Fibroblast of villous mesenchyme (primary cell): Measurements from ENCODE around the gene EGFL7. TPM values are rescaled to one million over a fixed set of nuclear protein-coding genes. Genes with fewer than 3 reads are reported as not detected.
"Not testable (repeated sequence)": the region's sequence is repeated elsewhere in the genome, so short reads cannot be mapped to it uniquely, and the experiment has no call there.

Source experiments
- DNase-seq: peaks from one replicate; pipeline ENCODE4 v3.0.0-alpha.2; 2010; ENCODE audit warnings: low read depth
- H3K4me3 ChIP-seq: 2 replicates; pipeline ENCODE4 v1.5.1; 2011; ENCODE audit warnings: low read depth, mild to moderate bottlenecking, low read length
- CTCF ChIP-seq: IDR thresholded peaks from 2 replicates; pipeline ENCODE4 v1.5.1; 2012; ENCODE audit warnings: low read depth, mild to moderate bottlenecking, low read length; ENCODE audit not compliant: insufficient read depth
- total RNA-seq: library from RNA; depleted of rRNA; stranded (reverse); fragments of >200 nt; gene quantifications from 2 replicates; pipeline ENCODE4 v1.2.3, GENCODE V29; 2012

The EGFL7 gene
- total RNA-seq, 1 donor: 9.9 TPM

GRCh38 chr9:136707011-136707410, 44.3 kb downstream of the EGFL7 start:
- DNase-seq: no peak
- H3K4me3 ChIP-seq: no peak overlapping the region
- TF ChIP-seq CTCF: no peak

- DNase-seq: no peak
- no peak overlapping the region for H3K4me3 ChIP-seq
- no peak for TF ChIP-seq CTCF
These were observed 45.3 kb downstream of the EGFL7 start for GRCh38 chr9:136707849-136708517.

GRCh38 chr9:136709454-136710109, 46.9 kb downstream of the EGFL7 start:
- no peak for DNase-seq
- H3K4me3 ChIP-seq: no peak overlapping the region
- TF ChIP-seq CTCF: no peak

- no peak for DNase-seq
- no peak for TF ChIP-seq CTCF
- H3K4me3 ChIP-seq: no peak overlapping the region
These were observed 47.8 kb downstream of the EGFL7 start for GRCh38 chr9:136710543-136710942.

- H3K4me3 ChIP-seq: not testable (repeated sequence)
- DNase-seq: peak; percentile 74
These were observed 48.5 kb downstream of the EGFL7 start for GRCh38 chr9:136711219-136711648.

- DNase-seq: no peak
- peak within 1 kb of the TSS; percentile 41 for H3K4me3 ChIP-seq
- TF ChIP-seq CTCF: no peak
These were observed 49.3 kb downstream of the EGFL7 start, which contains the start of gene DIPK1B for GRCh38 chr9:136711751-136712689. TSS of gene DIPK1B (plus strand) at chr9:136712572. CDS start at chr9:136712666, 94 bp downstream.
